NCI-H345 (cell line): ENCODE data around the gene TRIM54.

Experiments used
- DNase-seq: peaks from one replicate; lab custom pipeline; 2025; lab: John Stamatoyannopoulos, UW

TRIM54 gene

GRCh38 chr2:27356382-27357181 lies 74.4 kb downstream of the TRIM54 start, which contains the start of gene GTF3C2:
GTF3C2 (minus strand) TSS chr2:27356764; CDS start chr2:27343554, 13,210 bp downstream.
- peak; percentile 97 for DNase-seq
